ENCODE results near the gene ASPG.
"Not testable (repeated sequence)": the region's sequence is repeated elsewhere in the genome, so short reads cannot be mapped to it uniquely, and the experiment has no call there.

The ASPG gene

DNA sequence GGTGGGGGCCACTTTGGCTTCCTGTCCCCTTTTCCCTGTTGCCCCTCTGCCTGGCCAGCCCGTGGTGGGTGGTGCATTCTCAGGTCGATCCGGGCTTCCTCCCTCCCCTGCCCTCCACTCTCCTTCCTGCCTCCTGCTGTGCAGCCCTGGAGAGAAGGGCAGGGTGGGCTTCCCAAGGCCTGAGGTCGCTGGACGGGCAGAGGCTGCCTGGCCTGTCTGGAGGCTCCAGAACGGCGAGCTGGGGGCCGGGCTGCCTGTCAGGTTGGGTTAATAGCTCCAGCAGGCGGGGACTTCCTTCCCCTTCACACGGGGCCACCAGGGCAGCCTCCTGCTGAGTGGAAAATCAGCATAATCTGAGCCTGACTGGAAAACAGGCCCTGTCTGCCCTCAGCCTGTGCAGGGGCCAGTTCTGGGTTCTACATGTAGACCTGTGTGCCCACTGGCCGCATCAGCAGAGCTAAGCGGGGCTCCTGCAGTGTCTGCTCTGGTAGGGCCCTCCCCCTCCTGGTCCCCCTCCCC, 64.2 kb downstream of the ASPG start:
- DNase-seq: no peak

DNA sequence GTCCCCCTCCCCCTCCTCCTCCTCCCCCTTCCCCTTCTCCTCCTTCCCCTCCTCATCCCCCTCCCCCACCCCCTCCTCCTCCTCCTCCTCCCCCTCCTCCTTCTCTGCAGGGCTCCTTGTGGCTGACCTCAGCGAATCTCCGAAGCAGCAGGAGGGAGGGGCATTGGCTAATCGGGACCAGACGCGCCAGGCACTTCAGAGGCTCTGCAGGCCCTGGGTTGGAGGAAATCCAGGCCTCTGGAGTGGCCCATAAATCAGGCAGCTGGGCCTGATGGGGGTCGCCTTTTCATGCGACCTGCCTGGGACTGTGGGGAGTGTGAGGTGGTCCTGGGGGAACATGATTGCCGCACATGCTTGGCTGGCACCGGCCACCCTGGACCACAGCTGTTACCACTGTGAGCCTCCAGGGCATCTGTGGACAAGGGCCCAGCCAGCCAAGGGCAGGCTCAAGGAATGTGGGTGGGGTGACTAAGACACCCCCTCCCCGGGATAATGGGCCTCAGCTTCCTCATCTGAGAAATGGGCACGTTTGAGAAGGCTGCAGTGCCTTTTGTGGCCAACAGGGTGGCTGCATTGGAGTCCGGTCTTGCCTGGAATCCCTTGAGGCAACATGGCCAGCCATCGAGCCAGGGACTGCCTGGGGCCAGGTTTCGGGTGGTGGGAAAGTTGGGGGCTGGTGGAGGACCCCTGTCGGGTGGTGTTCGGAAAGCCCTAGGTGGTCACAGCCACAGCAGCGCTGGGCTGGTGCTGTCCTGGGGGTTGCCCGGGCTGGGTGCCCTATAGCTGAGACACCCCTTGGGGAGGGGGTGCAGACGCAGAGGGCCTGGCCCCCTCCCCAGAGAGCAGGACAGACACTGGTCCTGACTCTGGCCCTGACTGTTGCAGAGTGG, 64.9 kb downstream of the ASPG start:
- no peak for DNase-seq

GRCh38 chr14:104151026-104151381, 65.5 kb downstream of the ASPG start:
- DNase-seq: no peak

- no peak for DNase-seq
Measured at GRCh38 chr14:104151566-104152245, 66.2 kb downstream of the ASPG start.

DNA sequence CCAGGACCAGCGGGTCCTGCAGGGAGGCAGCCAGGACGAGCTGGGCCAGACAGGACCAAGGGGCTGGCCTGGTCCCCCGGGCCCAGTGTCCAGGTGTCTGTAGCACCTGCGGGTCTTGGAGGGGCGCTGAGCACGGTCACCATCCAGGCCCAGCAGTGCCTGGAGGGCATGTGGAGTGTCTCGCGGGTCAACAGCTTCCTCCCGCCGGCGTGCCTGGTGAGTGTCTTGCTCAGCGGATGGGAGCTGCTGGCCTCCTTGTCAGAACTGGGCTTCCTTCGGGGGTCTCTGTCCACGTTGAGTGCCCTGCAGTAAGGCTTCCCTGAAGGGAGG, 66.7 kb downstream of the ASPG start:
- DNase-seq: no peak

DNA sequence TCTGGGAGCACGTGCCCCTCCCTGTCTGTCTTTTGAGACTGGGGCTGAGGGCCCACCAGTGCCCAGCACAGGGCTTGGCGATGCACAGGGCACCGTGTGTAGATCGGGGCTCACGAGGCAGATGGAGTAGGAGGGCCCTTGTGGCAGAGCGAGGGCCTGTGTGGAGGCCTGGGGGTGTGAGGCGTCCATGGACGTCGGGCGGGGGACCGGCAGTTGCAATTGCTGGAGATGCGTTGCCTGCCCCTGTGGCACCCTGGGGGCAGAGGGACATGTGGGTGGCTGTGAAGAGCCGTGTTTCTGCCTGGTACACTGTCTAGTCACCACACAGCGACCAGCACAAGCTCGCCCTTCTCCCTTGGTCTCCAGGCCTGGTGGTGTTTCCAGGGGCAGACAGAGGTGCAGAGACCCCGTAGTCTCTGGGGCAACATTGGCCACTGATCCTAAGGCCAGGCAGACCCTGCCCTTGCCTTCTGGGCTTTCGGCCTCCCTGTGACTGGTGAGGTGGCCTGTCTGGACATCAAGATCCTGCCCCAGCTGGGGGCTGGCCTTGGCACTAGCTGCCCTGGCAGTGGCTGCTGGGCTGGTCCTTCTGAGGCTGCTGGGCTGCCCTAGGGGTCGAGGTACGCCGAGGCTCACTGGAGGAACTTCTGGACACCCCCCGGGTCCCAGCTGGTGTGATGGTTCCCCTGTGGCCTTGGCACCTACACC, 67.3 kb downstream of the ASPG start:
- DNase-seq: no peak

DNA sequence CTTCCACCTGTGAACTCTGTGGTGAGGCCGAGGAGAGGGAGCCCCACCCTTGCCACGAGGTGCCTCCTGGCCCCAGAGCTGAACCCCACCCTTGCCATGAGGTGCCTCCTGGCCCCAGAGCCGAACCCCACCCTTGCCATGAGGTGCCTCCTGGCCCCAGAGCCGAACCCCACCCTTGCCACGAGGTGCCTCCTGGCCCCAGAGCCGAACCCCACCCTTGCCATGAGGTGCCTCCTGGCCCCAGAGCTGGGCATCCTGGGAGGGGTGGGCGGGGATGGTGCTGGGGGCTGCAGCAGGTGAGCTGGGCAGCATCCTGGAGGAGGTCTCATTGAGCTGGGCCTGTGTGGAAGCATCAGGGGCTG, 67.9 kb downstream of the ASPG start:
- not testable (repeated sequence) for DNase-seq

GRCh38 chr14:104154246-104154645, 68.7 kb downstream of the ASPG start:
- no peak for DNase-seq

GRCh38 chr14:104155513-104155912, 70.0 kb downstream of the ASPG start:
- DNase-seq: no peak

DNA sequence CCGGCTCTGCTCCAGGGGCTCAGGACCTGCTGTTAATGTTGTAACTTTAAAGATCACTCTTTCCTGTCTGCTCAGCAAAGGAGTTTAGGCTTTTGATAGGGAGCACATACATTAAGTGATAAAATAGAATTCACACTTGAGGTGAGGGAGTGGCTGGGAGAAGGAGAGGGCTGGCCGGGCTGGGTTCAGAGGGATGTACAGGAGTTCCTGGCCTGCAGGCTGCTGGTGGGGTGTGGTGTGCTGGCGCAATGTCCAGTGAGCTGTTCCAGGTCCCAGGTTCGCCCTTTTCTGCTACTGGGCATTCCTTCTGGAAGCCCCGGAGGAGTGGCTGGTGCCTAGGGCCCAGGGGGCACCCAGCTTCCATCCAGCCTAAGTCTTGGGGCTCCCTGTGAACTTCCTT, 70.6 kb downstream of the ASPG start:
- no peak for DNase-seq

GRCh38 chr14:104157016-104157928, 71.8 kb downstream of the ASPG start:
- no peak for DNase-seq

DNA sequence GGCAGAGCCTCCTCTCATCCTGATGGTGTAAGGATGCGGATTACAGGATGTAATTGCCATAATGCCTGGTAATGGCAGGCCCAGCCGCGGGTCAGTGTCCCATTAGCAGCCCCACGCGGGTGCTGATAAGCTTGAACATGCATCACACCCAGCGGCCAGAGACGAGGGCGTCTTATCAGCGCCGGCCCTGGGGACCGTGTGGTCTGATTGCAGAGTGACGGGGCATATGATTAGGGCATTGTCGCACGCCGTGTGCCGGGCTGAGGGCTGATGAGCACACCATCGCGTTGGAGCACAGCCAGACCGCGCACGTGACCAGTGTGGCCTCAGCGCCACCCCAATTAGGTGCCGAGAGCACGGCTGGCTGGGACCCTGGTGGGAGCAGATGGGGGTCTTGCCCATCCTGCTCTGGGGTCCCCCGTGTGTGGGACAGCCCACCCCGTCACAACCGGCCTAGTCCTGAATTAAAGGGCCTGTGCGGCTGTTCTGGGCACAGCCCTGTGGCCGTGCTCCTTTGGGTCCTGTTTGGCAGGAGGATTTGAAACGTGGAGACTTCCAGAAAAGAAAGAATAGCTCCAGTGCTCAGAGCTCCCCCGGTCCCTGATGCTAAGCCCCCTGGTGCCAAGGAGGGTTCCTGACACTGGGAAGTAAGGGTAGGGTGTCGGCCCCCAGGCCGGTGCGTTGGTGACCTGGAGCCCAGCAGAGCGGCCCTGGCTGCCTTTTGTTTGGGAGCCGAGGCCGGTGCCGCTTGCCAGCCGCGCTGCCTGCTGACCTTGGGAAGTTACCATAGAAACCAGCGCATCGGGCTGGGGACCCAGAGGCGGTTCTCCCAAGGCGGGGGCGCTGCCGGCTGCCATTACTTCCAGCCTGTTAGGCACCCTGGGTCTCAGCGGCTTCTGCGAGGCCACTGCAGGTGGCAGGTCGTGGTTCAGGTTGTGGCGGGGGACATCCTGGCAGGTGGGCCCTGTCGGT, 73.6 kb downstream of the ASPG start:
- no peak for DNase-seq

GRCh38 chr14:104159990-104160389, 74.5 kb downstream of the ASPG start:
- no peak for DNase-seq

- DNase-seq: no peak
Measured at GRCh38 chr14:104161602-104162367, 76.3 kb downstream of the ASPG start.

DNA sequence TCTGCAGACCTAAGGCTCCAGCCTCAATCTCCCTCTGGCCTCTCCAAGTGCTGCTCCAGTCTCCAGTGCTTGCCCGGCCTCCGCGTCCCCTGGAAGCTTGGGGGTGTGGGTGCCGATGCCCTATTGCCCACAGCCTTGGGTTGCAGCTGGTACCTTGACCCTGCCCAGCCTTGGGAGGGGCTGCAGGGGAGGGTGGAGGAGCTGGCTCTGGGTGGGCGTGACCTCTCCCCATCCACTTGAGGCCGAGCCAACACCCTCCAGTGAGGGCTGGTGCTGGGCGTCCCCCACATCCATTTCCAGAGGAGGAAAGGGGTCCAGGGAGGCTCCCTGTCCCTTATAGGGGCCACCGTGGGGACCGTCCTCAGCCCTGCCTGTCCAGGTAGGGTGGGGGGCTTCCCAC, 77.0 kb downstream of the ASPG start:
- no peak for DNase-seq

DNA sequence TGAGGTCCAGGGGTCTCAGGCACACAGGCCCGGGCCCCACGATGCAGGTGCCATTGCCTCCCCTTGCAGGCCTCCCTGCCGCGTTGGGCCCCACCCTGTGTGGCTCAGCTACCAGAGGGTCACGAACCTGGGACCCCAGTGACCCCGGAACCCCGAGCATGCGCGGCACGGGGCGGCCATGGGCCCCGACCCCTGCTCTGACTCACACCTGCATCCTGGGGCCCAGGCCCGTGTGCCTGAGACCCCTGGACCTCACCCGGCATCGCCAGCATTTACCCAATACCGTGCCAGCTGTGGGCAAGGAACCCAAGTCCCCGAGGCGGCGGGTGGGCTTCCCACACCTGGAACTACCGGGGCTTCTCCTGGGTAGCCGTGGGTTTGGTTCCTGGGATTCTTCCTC, 78.0 kb downstream of the ASPG start:
- no peak for DNase-seq

DNA sequence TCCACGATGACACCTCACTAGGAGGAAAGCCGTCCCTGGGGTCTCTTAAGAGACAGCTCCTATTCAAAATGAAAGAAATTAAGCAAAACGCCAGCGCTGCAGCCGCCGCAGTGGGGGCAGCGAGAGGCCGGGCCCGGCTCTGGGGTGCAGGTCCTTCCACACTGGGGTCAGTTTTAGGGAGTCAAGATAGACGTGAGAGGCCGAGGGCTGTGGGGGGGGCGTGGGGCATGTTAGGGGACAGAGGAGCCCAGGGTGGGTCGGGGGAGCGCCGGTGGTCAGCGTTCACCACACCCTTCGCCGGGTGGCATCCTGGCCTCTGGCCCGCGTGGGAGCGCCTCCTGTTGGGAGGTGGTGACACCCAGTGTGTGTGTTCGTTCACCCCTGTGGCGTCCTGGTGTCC, 78.5 kb downstream of the ASPG start:
- no peak for DNase-seq

- DNase-seq: no peak
Measured at GRCh38 chr14:104164512-104164911, 79.0 kb downstream of the ASPG start.

Measured in T-helper 9 cell (primary cell).